ENCODE measurements around the gene SYT8.

SYT8 gene

GRCh38 chr11:1827931-1828330 lies 6.9 kb upstream of the SYT8 start:
- H3K9me3 ChIP-seq, result no peaks in the 10 kb centered on the region
- H3K4me1 ChIP-seq (ENCODE audit: control insufficient read depth in 1 of 2, insufficient read depth in 1 of 2, low read depth in 1 of 2, low read length in 1 of 2), result peaks cover 41 to 53% of the 10 kb centered on the region in 2 experiments
- no peaks in the 10 kb centered on the region for H3K36me3 ChIP-seq
- H3K27ac ChIP-seq, result no peak overlapping the region
- no peak overlapping the region for H3K4me3 ChIP-seq (ENCODE audit: low read depth in 1 of 2, low read length in 1 of 2)
- H3K27me3 ChIP-seq, result no peaks in the 10 kb centered on the region
- no peak for TF ChIP-seq CTCF (IDR thresholded peaks at IDR 0.05)

- Histone ChIP-seq H3K27me3 (peaks cover 3% of the 10 kb centered on the region), H3K4me1 (ENCODE audit: control insufficient read depth in 1 of 2, insufficient read depth in 1 of 2, low read depth in 1 of 2, low read length in 1 of 2) (peaks cover 42 to 58% of the 10 kb centered on the region in 2 experiments), H3K4me3 (ENCODE audit: low read depth in 1 of 2, low read length in 1 of 2) (no peak overlapping the region), H3K36me3 (no peaks in the 10 kb centered on the region), H3K27ac (no peak overlapping the region), H3K9me3 (no peaks in the 10 kb centered on the region)
- no peak for TF ChIP-seq CTCF (IDR thresholded peaks at IDR 0.05)
Observed at GRCh38 chr11:1828542-1828941, 6.2 kb upstream of the SYT8 start.

GRCh38 chr11:1829039-1829820 lies 5.6 kb upstream of the SYT8 start:
- H3K4me1 ChIP-seq (ENCODE audit: control insufficient read depth in 1 of 2, insufficient read depth in 1 of 2, low read depth in 1 of 2, low read length in 1 of 2), result peaks cover 37 to 51% of the 10 kb centered on the region in 2 experiments
- no peak for TF ChIP-seq CTCF (IDR thresholded peaks at IDR 0.05)
- H3K9me3 ChIP-seq, result no peaks in the 10 kb centered on the region
- no peak overlapping the region for H3K27ac ChIP-seq
- no peaks in the 10 kb centered on the region for H3K36me3 ChIP-seq
- peaks cover 10% of the 10 kb centered on the region for H3K27me3 ChIP-seq
- no peak overlapping the region for H3K4me3 ChIP-seq (ENCODE audit: low read depth in 1 of 2, low read length in 1 of 2)

GRCh38 chr11:1830004-1830321 lies 4.8 kb upstream of the SYT8 start:
- Histone ChIP-seq H3K27ac (no peak overlapping the region), H3K4me1 (ENCODE audit: control insufficient read depth in 1 of 2, insufficient read depth in 1 of 2, low read depth in 1 of 2, low read length in 1 of 2) (peaks cover 30 to 44% of the 10 kb centered on the region in 2 experiments)
- TF ChIP-seq CTCF (IDR thresholded peaks at IDR 0.05), result no peak

GRCh38 chr11:1830322-1831223 lies 4.2 kb upstream of the SYT8 start:
- Histone ChIP-seq H3K4me1 (ENCODE audit: control insufficient read depth in 1 of 2, insufficient read depth in 1 of 2, low read depth in 1 of 2, low read length in 1 of 2) (peaks cover 24 to 38% of the 10 kb centered on the region in 2 experiments), H3K4me3 (ENCODE audit: low read depth in 1 of 2, low read length in 1 of 2) (no peak overlapping the region), H3K36me3 (no peaks in the 10 kb centered on the region), H3K27me3 (peaks cover 21% of the 10 kb centered on the region), H3K27ac (no peak overlapping the region), H3K9me3 (no peaks in the 10 kb centered on the region)
- no peak for TF ChIP-seq CTCF (IDR thresholded peaks at IDR 0.05)

More at GRCh38 chr11:1830004-1830321, 4.8 kb upstream of the SYT8 start:
- Histone ChIP-seq H3K9me3 (no peaks in the 10 kb centered on the region), H3K36me3 (no peaks in the 10 kb centered on the region), H3K27me3 (peaks cover 17% of the 10 kb centered on the region), H3K4me3 (ENCODE audit: low read depth in 1 of 2, low read length in 1 of 2) (no peak overlapping the region)
